Adrenal gland (tissue), 12 donors: Measurements from ENCODE around the gene ENPP3. TPM values are rescaled to one million over a fixed set of nuclear protein-coding genes. Genes with fewer than 3 reads are reported as not detected.

Source experiments
- DNase-seq, 7 donors: peaks; one replicate each; pipeline ENCODE4 v3.0.0-alpha.2; 2019 to 2020
- H3K27ac ChIP-seq, 5 donors: fragments of 200-600 bp; sonication (generic) in 4 of 5; 1 replicate in 3 of 5; 2 replicates in 2 of 5; pipeline versions ENCODE4 v1.5.1 to v1.8.0; 2016 to 2020; ENCODE audit warnings: mild to moderate bottlenecking in 1 of 5
- H3K27me3 ChIP-seq: fragments of 200-600 bp; 2 replicates; pipeline ENCODE4 v1.8.0; 2021
- H3K36me3 ChIP-seq, 2 donors: fragments of 200-600 bp; replicated peaks in 1 of 2; 1 replicate in 1 of 2; 2 replicates in 1 of 2; pipeline versions ENCODE4 v1.5.1 to v1.8.0; 2018 to 2022
- H3K4me1 ChIP-seq, 2 donors: fragments of 200-600 bp; replicated peaks in 1 of 2; 1 replicate in 1 of 2; 2 replicates in 1 of 2; pipeline versions ENCODE4 v1.5.1 to v1.8.0; 2018 to 2021
- H3K4me3 ChIP-seq, 4 donors: fragments of 200-600 bp; sonication (generic) in 3 of 4; one replicate each; pipeline ENCODE4 v1.5.1; 2016 to 2018
- H3K9me3 ChIP-seq, 3 donors: fragments of 200-600 bp; sonication (generic) in 1 of 3; replicated peaks in 1 of 3; 1 replicate in 2 of 3; 2 replicates in 1 of 3; pipeline versions ENCODE4 v1.5.1 to v1.8.0; 2016 to 2021
- CTCF ChIP-seq, 6 experiments: fragments of 450-650 bp in 4 of 6; fragments of 200-600 bp in 2 of 6; sonication (generic) in 1 of 6; IDR thresholded peaks; 1 replicate in 5 of 6; 2 replicates in 1 of 6; pipeline versions ENCODE4 v1.5.1 to v1.8.0; 2016 to 2021; ENCODE audit warnings: antibody characterized with exemption in 6 of 6, mild to moderate bottlenecking in 2 of 6, moderate library complexity in 1 of 6
- POLR2A ChIP-seq, 2 donors: fragments of 450-650 bp; IDR thresholded peaks; one replicate each; pipeline ENCODE4 v1.6.1; 2017; ENCODE audit warnings: antibody characterized with exemption in 2 of 2, mild to moderate bottlenecking in 2 of 2, moderate library complexity in 1 of 2
- WGBS, 4 donors: extraction: QIAGEN DNeasy Blood & Tissue Kit in 2 of 4; methylation state at CpG; one replicate each; pipeline versions ENCODE4 v1.1.5 to v1.1.7; 2013 to 2017; 5-methylcytosine and 5-hydroxymethylcytosine counted together
- intact Hi-C, 2 donors: fragments of 100-400 bp; cut with DNase I; formaldehyde crosslinking; loops; one replicate each; pipeline versions ENCODE4 v1.14.1 to v1.15.0; 2022 to 2023
- polyA plus RNA-seq, 3 donors: library from polyadenylated mRNA; stranded (reverse); fragments of 200-250 nt in 2 of 3; fragments of 350-450 nt in 1 of 3; fragmentation: Illumina TruSeq in 1 of 3; extraction: RNeasy Lipid Tissue Mini Kit (QIAGEN cat#74804) in 1 of 3; gene quantifications; one replicate each; pipeline ENCODE4 v1.2.3, GENCODE V29; 2013 to 2014
- total RNA-seq, 9 donors: library from RNA; depleted of rRNA in 4 of 9; stranded (reverse); fragments of >200 nt in 4 of 9; fragments of 120-200 nt in 1 of 9; fragmentation: NEBNext Ultra II Directional in 1 of 9; extraction: Animal tissue kit (Norgen Biotek cat#: 25700) in 1 of 9; gene quantifications; one replicate each; pipeline versions ENCODE4 v1.1.0 to v1.2.4, GENCODE V29; 2013 to 2023
- donor health status: healthy with polysubstance abuse.
- donor health status: Bipolar disorder and iron deficiency.
- donor health status: DM: yes; HTN: yes; CAD: no.
- donor health status: DM: no; HTN: no; CAD: no.
- donor health status: DM: no; HTN: no; CAD: no.
- donor health status: DM: yes; HTN: yes; CAD: no.

Gene ENPP3
- total and polyA plus RNA-seq, 12 donors: 4.9 to 69.7 (median 11.8) TPM

GRCh38 chr6:131740161-131740560 lies 103.1 kb downstream of the ENPP3 start:
- no peaks in the 10 kb centered on the region for H3K4me1 ChIP-seq
- TF ChIP-seq CTCF (IDR thresholded peaks at IDR 0.05) (no peak), POLR2A (IDR thresholded peaks at IDR 0.05) (no peak)
- H3K4me3 ChIP-seq: no peak overlapping the region
- H3K27me3 ChIP-seq: no peaks in the 10 kb centered on the region
- H3K36me3 ChIP-seq: no peaks in the 10 kb centered on the region
- whole genome bisulfite sequencing, 4 donors: 77 to 94% (median 87%) methylated on average over 4 of the region's 4 CpGs
- intact Hi-C loops: no loop called here
- no peak for DNase-seq
- H3K27ac ChIP-seq: no peak overlapping the region
- H3K9me3 ChIP-seq: no peaks in the 10 kb centered on the region

GRCh38 chr6:131741688-131742393 lies 104.7 kb downstream of the ENPP3 start:
- H3K4me1 ChIP-seq: no peaks in the 10 kb centered on the region
- WGBS, 4 donors: 60 to 78% (median 66%) methylated on average over 3 of the region's 3 CpGs
- TF ChIP-seq POLR2A (IDR thresholded peaks at IDR 0.05) (no peak), CTCF (IDR thresholded peaks at IDR 0.05) (no peak)
- no peaks in the 10 kb centered on the region for H3K27me3 ChIP-seq
- H3K27ac ChIP-seq: no peak overlapping the region
- no peak overlapping the region for H3K4me3 ChIP-seq
- DNase-seq: no peak
- intact Hi-C loops: no loop called here
- no peaks in the 10 kb centered on the region for H3K9me3 ChIP-seq
- H3K36me3 ChIP-seq: no peaks in the 10 kb centered on the region

GRCh38 chr6:131744432-131745287 lies 107.6 kb downstream of the ENPP3 start:
- no peaks in the 10 kb centered on the region for H3K9me3 ChIP-seq
- H3K4me1 ChIP-seq: no peaks in the 10 kb centered on the region
- intact Hi-C loops: no loop called here
- H3K4me3 ChIP-seq: no peak overlapping the region
- 73 to 86% (median 77%) methylated on average over 6 of the region's 6 CpGs for WGBS, 4 donors
- no peak for DNase-seq
- H3K27me3 ChIP-seq: no peaks in the 10 kb centered on the region
- H3K36me3 ChIP-seq: no peaks in the 10 kb centered on the region
- TF ChIP-seq CTCF (IDR thresholded peaks at IDR 0.05) (no peak), POLR2A (IDR thresholded peaks at IDR 0.05) (no peak)
- H3K27ac ChIP-seq: no peak overlapping the region

GRCh38 chr6:131745476-131745875 lies 108.4 kb downstream of the ENPP3 start:
- Histone ChIP-seq H3K4me3 (no peak overlapping the region), H3K4me1 (no peaks in the 10 kb centered on the region), H3K27ac (no peak overlapping the region), H3K36me3 (no peaks in the 10 kb centered on the region), H3K27me3 (no peaks in the 10 kb centered on the region), H3K9me3 (no peaks in the 10 kb centered on the region)
- intact Hi-C loops: no loop called here
- TF ChIP-seq POLR2A (IDR thresholded peaks at IDR 0.05): no peak
- TF ChIP-seq CTCF (IDR thresholded peaks at IDR 0.05): no peak
- 88 to 91% (median 90%) methylated on average over 5 of the region's 5 CpGs for WGBS, 4 donors
- DNase-seq: no peak
